GM18511 (cell line): ENCODE data around the gene ACVR1.
"Not testable (repeated sequence)": the region's sequence is repeated elsewhere in the genome, so short reads cannot be mapped to it uniquely, and the experiment has no call there.

Experiments used
- ATAC-seq: cut with Tn5 transposase; IDR thresholded peaks from one replicate; pipeline ENCODE4 v1.9.1; 2021; ENCODE audit warnings: mild to moderate bottlenecking, moderate library complexity; ENCODE audit not compliant: unreplicated experiment

Gene ACVR1

GRCh38 chr2:157769856-157770255 is 106.3 kb downstream of the ACVR1 start:
- ATAC-seq = no peak

- no peak for ATAC-seq
These were observed 111.7 kb downstream of the ACVR1 start for GRCh38 chr2:157764386-157764785.

GRCh38 chr2:157761520-157761919 is 114.6 kb downstream of the ACVR1 start:
- no peak for ATAC-seq

DNA sequence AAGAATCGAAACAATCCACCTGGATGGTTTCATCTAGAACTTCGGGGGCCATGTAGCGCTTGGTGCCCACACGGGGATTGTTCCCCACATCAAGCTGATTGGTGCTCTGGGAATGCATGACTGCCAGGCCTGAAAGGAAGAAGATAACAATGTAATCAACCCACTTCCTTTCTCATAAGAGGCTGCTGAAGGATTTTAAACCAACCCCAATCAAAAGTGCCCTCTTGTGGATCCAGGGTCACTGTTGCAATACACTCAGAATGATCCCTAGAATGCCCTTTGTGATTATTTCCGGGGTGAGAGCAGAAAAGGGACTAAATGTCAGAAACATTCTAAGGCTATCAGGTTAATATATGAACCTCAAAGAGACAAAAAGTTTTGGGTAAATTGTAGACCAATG is 115.2 kb downstream of the ACVR1 start:
- no peak for ATAC-seq

DNA sequence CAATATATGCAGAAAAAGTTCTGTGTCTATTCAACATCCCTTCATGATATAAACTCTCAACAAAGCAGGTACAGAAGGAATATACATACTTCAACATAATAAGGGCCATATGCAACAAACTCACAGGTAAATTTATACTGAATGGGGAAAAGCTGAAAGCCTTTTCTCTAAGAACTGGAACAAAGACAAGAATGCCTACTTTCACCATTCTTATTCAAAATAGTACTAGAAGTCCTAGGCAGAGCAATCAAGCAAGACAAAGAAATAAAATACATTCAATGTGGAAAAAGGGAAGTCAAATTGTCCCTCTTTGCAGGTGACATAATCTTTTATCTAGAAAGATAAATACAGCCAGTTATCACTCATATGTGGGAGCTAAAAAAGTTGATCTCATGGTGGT is 116.3 kb downstream of the ACVR1 start:
- no peak for ATAC-seq

- no peak for ATAC-seq
These were observed 117.5 kb downstream of the ACVR1 start for GRCh38 chr2:157758586-157758985.

GRCh38 chr2:157757500-157757899 is 118.6 kb downstream of the ACVR1 start:
- no peak for ATAC-seq

DNA sequence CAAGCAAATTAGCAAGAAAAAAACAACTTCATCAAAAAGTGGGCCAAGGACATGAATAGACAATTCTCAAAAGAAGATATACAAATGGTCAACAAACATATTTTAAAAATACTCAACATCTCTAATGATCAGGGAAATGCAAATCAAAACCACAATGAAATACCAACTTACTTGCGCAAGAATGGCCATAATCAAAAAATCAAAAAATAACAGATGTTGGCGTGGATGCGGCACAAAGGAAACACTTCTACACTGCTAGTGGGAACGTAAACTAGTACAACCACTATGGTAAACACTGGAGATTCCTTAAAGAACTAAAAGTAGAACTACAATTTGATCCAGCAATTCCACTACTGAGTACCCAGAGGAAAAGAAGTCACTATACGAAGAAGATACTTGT is 119.7 kb downstream of the ACVR1 start:
- not testable (repeated sequence) for ATAC-seq

- peak; percentile 82 for ATAC-seq
These were observed 124.6 kb downstream of the ACVR1 start for GRCh38 chr2:157751462-157752058.

- ATAC-seq = no peak
These were observed 126.4 kb downstream of the ACVR1 start for GRCh38 chr2:157749684-157750083.

DNA sequence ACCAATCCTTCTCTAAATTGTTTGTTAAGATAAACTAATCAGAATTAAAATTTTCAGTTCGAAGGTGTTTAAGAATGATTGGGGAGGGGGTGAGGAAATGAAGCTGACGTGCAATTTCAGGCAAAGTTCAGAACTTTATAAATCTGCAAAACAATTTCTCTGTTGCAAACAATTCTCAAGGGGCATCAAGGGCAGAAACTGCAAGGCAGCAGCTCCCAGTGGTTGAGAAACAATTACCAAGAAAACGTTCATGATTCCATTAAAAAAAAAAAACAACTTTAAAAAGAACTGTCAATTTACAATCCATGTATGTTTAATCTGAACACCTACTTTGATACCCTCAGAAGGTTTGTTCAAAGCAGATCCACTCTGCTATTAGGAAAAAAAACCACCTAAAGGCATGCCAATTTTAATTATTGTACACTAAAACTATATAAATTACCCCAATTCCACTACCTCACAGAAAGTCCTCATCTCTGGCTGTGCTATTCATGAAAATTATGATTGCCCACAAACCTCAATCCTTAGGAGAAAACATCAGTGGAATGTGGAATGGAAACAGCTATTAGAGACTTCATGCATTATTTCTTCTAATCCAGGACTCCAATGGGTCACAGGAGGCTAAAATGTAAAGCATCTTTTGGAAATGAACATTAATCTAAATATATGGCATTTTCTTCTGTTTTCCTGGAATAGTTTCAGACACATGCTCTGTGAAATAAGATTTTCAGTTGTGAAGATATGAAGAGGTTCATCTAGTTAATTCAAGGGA is 127.6 kb downstream of the ACVR1 start:
- ATAC-seq = no peak

- peak; percentile 34 for ATAC-seq
These were observed 128.3 kb downstream of the ACVR1 start for GRCh38 chr2:157747695-157748370.

DNA sequence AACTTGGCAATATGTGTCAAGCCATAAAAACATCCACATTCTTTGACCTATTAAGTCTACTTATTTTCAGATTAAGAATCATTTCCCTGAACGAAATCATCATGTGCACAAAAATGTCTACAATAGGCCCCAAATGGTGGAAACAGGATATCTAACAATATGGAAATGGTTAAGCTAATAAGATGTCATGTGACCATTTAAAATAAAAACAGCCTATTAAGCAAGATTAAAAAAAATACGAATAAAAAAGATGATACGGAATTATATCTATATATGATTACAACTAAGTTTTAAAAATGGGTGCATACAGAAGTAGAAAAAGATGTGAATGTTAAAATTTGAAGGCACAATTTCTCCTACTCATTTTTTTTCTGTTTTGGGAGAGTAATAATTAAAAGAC is 128.8 kb downstream of the ACVR1 start:
- ATAC-seq = no peak

DNA sequence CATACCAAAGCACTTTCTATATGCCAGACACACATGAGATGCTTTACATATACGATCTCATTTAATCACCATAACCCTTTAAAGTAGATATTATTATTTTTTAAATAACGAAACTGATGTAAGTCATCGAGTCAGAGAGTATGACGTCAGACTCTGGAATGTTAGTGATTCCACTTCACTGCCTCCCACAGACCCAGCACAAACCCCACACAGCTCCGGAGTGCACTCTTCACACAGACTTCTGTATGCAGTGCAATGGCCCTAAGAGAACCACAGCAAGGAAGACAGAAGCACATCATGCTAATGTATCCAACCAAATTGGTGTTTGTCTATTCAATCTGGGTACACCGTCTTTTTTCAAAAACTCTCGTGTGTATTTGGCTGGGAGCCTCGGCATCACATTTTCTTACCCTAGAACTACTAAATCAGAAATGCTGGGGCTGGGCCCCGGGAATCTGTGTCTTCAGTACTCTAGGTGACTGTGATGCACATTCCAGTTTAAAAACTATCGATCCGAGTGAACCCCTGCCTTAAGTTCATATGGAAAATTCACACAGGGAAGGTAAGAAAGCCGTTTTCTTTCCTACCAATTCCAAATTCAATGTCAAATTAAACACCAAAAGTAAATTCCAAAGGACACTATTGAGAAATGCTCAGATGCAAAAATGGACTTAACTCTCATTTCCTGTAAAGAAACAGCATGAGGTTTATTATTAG is 129.7 kb downstream of the ACVR1 start:
- no peak for ATAC-seq

GRCh38 chr2:157744571-157745076 is 131.5 kb downstream of the ACVR1 start:
- ATAC-seq = no peak

DNA sequence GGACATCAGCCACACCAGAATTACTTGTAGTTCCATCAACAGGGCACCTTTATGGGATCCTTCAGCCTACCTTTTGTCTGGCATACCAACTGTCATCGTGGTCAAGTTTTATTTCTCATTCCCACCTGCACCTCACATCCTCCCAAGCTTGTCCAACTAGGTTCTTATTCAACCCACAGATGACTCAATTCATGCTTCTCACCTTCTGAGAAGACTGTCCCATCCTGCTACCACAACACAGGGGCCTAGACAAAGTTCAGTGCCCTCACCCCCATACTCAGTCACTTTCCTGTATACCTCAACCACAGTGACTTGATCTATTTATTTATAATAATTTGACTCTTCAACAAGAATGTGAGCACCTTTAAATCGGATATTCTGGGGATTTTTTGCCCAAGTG is 133.1 kb downstream of the ACVR1 start:
- ATAC-seq = peak; percentile 78

GRCh38 chr2:157741819-157742484 is 134.2 kb downstream of the ACVR1 start:
- ATAC-seq = no peak

GRCh38 chr2:157737656-157738055 is 138.5 kb downstream of the ACVR1 start:
- no peak for ATAC-seq

GRCh38 chr2:157735532-157735931 is 140.6 kb downstream of the ACVR1 start:
- peak; percentile 57 for ATAC-seq

DNA sequence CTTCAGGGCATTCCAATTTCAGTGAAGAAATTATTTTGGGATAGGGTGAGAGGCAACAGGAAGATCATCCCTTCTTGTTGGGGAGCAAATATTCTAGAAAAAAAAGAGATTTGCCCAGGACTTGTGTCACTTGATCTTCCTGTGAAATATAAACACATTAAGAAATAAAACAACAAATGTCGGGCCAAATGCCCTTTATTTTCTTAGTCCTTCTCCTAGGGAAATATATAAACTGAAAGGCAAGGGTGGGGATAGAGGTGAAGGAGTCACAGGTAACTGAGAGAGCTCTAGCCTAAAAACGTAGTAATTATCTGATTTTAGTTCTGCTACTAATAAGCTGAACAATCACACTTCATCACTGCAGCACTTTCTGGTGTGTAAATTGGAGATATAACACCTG is 142.9 kb downstream of the ACVR1 start:
- ATAC-seq = no peak

DNA sequence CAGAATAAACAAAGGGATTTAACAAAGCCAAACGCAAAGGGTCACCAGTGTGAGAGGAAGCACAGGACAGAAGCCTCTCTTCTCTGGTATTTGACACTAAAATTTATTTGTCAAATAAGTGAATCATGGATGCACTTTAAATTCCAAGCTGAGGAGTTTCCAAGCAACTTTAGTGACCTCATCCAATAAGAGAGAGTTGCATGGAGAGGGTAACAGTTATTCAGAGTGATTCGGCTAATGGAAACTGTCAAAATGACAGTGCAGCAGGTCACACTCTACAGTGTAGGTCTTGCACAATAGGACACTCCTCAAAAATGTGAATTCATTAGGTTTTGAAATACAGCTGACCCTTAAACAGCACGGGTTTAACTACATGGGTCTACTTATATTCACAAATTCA is 143.5 kb downstream of the ACVR1 start:
- ATAC-seq = no peak
